AG09309 (cell line): ENCODE measurements around the gene HEPACAM.

ENCODE experiments used
- DNase-seq: peaks from one replicate; pipeline ENCODE4 v3.0.0-alpha.2; 2010; ENCODE audit warnings: low read depth
- H3K4me3 ChIP-seq: 2 replicates; pipeline ENCODE4 v1.5.1; 2011; ENCODE audit warnings: mild to moderate bottlenecking, low read depth, low read length, moderate library complexity; ENCODE audit not compliant: control insufficient read depth
- TF ChIP-seq, protein P1 (sequence below): IDR thresholded peaks from 2 replicates; pipeline ENCODE4 v1.5.1; 2011; ENCODE audit warnings: mild to moderate bottlenecking, low read depth, low read length, inconsistent platforms; ENCODE audit not compliant: insufficient read depth, control insufficient read depth; ENCODE audit errors: missing control alignments

HEPACAM gene

GRCh38 chr11:124943741-124944140 is 7.9 kb upstream of the HEPACAM start:
- no peak for DNase-seq
- no peak overlapping the region for H3K4me3 ChIP-seq
- TF ChIP-seq, protein P1, sequence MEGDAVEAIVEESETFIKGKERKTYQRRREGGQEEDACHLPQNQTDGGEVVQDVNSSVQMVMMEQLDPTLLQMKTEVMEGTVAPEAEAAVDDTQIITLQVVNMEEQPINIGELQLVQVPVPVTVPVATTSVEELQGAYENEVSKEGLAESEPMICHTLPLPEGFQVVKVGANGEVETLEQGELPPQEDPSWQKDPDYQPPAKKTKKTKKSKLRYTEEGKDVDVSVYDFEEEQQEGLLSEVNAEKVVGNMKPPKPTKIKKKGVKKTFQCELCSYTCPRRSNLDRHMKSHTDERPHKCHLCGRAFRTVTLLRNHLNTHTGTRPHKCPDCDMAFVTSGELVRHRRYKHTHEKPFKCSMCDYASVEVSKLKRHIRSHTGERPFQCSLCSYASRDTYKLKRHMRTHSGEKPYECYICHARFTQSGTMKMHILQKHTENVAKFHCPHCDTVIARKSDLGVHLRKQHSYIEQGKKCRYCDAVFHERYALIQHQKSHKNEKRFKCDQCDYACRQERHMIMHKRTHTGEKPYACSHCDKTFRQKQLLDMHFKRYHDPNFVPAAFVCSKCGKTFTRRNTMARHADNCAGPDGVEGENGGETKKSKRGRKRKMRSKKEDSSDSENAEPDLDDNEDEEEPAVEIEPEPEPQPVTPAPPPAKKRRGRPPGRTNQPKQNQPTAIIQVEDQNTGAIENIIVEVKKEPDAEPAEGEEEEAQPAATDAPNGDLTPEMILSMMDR, result no peak

DNA sequence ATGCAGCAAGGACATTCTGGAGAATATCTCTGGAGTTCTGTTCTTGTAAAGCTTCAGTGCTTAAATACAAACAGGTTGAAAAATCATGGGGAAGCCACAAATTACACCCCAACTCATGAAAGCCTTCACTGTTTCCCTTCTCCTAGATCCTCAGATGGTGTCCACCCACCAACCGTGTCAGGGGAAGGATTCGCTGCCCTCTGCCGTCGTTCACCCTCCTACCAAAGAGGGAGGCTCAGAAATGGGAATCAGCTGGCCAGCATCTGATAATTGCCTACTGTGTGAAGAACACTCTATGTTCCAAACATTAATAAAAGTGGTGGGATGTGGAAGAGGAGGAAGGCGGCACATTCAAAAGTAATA is 7.4 kb upstream of the HEPACAM start:
- TF ChIP-seq, protein P1, result peak; percentile 19
- DNase-seq, result no peak
- H3K4me3 ChIP-seq, result no peak overlapping the region

- no peak overlapping the region for H3K4me3 ChIP-seq
- TF ChIP-seq, protein P1, result no peak
- DNase-seq, result no peak
Measured at GRCh38 chr11:124942466-124943253, 6.8 kb upstream of the HEPACAM start.

- DNase-seq, result no peak
- TF ChIP-seq, protein P1, result no peak
- no peak overlapping the region for H3K4me3 ChIP-seq
Measured at GRCh38 chr11:124941703-124942102, 5.9 kb upstream of the HEPACAM start.

GRCh38 chr11:124938970-124939369 is 3.1 kb upstream of the HEPACAM start:
- TF ChIP-seq, protein P1, result no peak
- DNase-seq, result no peak
- no peak overlapping the region for H3K4me3 ChIP-seq

DNA sequence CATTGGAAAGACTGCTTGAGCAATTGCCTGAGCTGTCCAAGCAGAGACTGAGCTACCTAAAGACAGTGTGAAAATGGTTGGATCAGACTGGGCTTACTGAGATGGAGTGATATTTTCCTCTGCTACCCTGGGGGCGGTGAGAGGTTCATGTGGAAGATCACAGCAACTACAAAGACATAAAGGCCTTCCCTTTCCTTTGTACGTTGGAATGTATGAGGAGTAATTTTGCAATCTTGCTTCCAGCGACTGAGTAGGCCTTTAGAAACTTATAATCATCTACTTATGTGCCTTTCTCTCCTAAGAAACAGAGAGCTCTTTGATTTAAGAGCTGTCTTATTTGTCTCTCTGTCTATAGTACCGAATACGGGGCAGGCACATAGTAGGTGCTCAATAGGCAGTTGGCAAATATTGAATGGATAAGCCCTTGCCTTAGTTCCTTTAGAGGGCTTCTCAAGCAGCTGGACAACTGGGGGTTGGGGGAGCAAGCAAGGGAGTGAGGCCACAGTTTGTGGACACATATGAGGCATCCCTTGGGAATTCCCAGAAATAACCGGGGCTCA is 2.4 kb upstream of the HEPACAM start:
- TF ChIP-seq, protein P1, result no peak
- H3K4me3 ChIP-seq, result no peak overlapping the region
- DNase-seq, result no peak
